SK-N-MC (cell line): ENCODE measurements around the gene CCDC187.
A peak's percentile ranks its signal among the peaks of the same experiment; 100 is the strongest.

Experiments used
- DNase-seq: peaks from one replicate; pipeline ENCODE4 v3.0.0-alpha.2; 2011; ENCODE audit warnings: low read depth, low spot score
- H3K27ac ChIP-seq: fragments of 200-600 bp; sonication (generic); 2 replicates; pipeline ENCODE4 v1.5.1; 2016; ENCODE audit warnings: mixed run types
- H3K36me3 ChIP-seq: fragments of 200-600 bp; sonication (generic); 2 replicates; pipeline ENCODE4 v1.6.1; 2017; ENCODE audit warnings: antibody characterized with exemption, low read length, mixed read lengths; ENCODE audit not compliant: insufficient read depth
- H3K4me3 ChIP-seq: fragments of 200-600 bp; sonication (generic); 2 replicates; pipeline ENCODE4 v1.5.1; 2016
- H3K9ac ChIP-seq: fragments of 200-600 bp; sonication (generic); 2 replicates; pipeline ENCODE4 v1.8.0; 2017; ENCODE audit warnings: mixed run types, mixed read lengths; ENCODE audit not compliant: insufficient read length
- H3K9me3 ChIP-seq: fragments of 200-600 bp; sonication (generic); 2 replicates; pipeline ENCODE4 v1.6.1; 2017; ENCODE audit warnings: low read depth, mild to moderate bottlenecking, antibody characterized with exemption, low read length, moderate library complexity, mixed read lengths
- EZH2 ChIP-seq: fragments of 200-600 bp; sonication (generic); IDR thresholded peaks from one replicate; pipeline ENCODE4 v1.6.1; 2017; ENCODE audit warnings: antibody characterized with exemption
- FOXP2 ChIP-seq: optimal IDR thresholded peaks from 2 replicates; pipeline ENCODE3; 2011; ENCODE audit warnings: mild to moderate bottlenecking, moderate library complexity; ENCODE audit not compliant: insufficient read depth; ENCODE audit errors: extremely low read length, control extremely low read depth
- POLR2AphosphoS5 ChIP-seq: IDR thresholded peaks from 2 replicates; pipeline ENCODE4 v1.6.1; 2012; ENCODE audit warnings: mild to moderate bottlenecking, low read depth, low read length, borderline replicate concordance

CCDC187 gene

GRCh38 chr9:136313111-136314055 lies 9.5 kb upstream of the CCDC187 start:
- no peak for DNase-seq
- TF ChIP-seq POLR2AphosphoS5 (no peak), EZH2 (no peak), FOXP2 (no peak)
- Histone ChIP-seq H3K4me3 (no peak overlapping the region), H3K9ac (no peak overlapping the region), H3K36me3 (no peaks in the 10 kb centered on the region), H3K9me3 (no peaks in the 10 kb centered on the region), H3K27ac (no peak overlapping the region)

- no peak overlapping the region for H3K27ac ChIP-seq
- no peaks in the 10 kb centered on the region for H3K9me3 ChIP-seq
- TF ChIP-seq POLR2AphosphoS5: no peak
- no peak for TF ChIP-seq EZH2
- no peak for TF ChIP-seq FOXP2
These were observed 8.5 kb upstream of the CCDC187 start for GRCh38 chr9:136312436-136312835.

GRCh38 chr9:136312009-136312375 lies 8.1 kb upstream of the CCDC187 start:
- H3K9ac ChIP-seq: no peak overlapping the region
- H3K36me3 ChIP-seq: no peaks in the 10 kb centered on the region
- peak overlapping the region; percentile 30 for H3K4me3 ChIP-seq
- H3K9me3 ChIP-seq: no peaks in the 10 kb centered on the region
- no peak overlapping the region for H3K27ac ChIP-seq
- no peak for DNase-seq
- TF ChIP-seq FOXP2 (no peak), POLR2AphosphoS5 (no peak), EZH2 (no peak)

More at GRCh38 chr9:136312436-136312835, 8.5 kb upstream of the CCDC187 start:
- Histone ChIP-seq H3K36me3 (no peaks in the 10 kb centered on the region), H3K9ac (no peak overlapping the region), H3K4me3 (no peak overlapping the region)
- no peak for DNase-seq

- no peak for DNase-seq
- Histone ChIP-seq H3K9me3 (no peaks in the 10 kb centered on the region), H3K36me3 (no peaks in the 10 kb centered on the region), H3K9ac (peak overlapping the region; percentile 0), H3K27ac (no peak overlapping the region), H3K4me3 (peak overlapping the region; percentile 30)
- TF ChIP-seq POLR2AphosphoS5 (no peak), FOXP2 (no peak), EZH2 (no peak)
These were observed 7.4 kb upstream of the CCDC187 start for GRCh38 chr9:136311051-136312008.

- DNase-seq: no peak
- H3K9ac ChIP-seq: no peak overlapping the region
- no peaks in the 10 kb centered on the region for H3K9me3 ChIP-seq
- H3K36me3 ChIP-seq: no peaks in the 10 kb centered on the region
- no peak overlapping the region for H3K27ac ChIP-seq
- H3K4me3 ChIP-seq: no peak overlapping the region
- no peak for TF ChIP-seq EZH2
- TF ChIP-seq POLR2AphosphoS5: no peak
- TF ChIP-seq FOXP2: no peak
These were observed 6.6 kb upstream of the CCDC187 start for GRCh38 chr9:136310273-136311030.

GRCh38 chr9:136309806-136310220 lies 5.9 kb upstream of the CCDC187 start:
- Histone ChIP-seq H3K9me3 (no peaks in the 10 kb centered on the region), H3K27ac (no peak overlapping the region), H3K4me3 (no peak overlapping the region), H3K36me3 (no peaks in the 10 kb centered on the region), H3K9ac (no peak overlapping the region)
- no peak for TF ChIP-seq EZH2
- TF ChIP-seq FOXP2: no peak
- TF ChIP-seq POLR2AphosphoS5: no peak
- DNase-seq: no peak

- no peak for DNase-seq
- no peaks in the 10 kb centered on the region for H3K9me3 ChIP-seq
- H3K4me3 ChIP-seq: no peak overlapping the region
- no peaks in the 10 kb centered on the region for H3K36me3 ChIP-seq
- no peak overlapping the region for H3K9ac ChIP-seq
- H3K27ac ChIP-seq: no peak overlapping the region
- TF ChIP-seq EZH2: no peak
These were observed 5.4 kb upstream of the CCDC187 start for GRCh38 chr9:136309101-136309801.
